LoVo (cell line): ENCODE measurements around the gene RHBDL1.

ENCODE experiments used
- DNase-seq: peaks from one replicate; pipeline ENCODE4 v3.0.0-alpha.2; 2016; ENCODE audit warnings: low spot score

Gene RHBDL1

DNA sequence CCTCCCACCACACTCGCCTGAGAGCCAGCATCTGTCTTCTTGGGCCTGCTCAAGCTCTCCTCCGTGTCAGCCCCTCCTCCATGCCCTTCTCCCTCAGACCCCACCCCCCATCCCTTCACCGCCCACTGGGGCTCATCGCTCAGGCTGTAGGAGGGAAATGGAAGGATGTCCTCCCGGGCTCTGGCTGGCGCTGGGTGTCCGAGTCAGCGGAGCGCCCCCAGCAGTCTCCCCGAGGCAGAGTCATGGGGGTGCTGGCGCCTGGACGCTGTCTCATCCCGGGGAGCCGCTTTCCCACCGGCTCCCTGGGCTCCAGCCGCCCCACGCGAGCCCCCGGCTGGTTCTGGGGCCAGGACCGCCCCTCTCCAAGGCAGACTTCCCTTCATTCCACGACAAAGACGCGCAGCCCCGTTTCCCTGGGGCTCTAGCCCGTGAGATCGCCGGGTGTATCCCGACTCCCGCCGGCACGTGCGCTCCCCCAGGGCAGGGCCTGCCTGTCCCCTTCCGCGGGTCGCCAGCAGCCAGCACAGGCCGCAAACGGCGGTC is 45.0 kb downstream of the RHBDL1 start:
- DNase-seq = peak; percentile 41

DNA sequence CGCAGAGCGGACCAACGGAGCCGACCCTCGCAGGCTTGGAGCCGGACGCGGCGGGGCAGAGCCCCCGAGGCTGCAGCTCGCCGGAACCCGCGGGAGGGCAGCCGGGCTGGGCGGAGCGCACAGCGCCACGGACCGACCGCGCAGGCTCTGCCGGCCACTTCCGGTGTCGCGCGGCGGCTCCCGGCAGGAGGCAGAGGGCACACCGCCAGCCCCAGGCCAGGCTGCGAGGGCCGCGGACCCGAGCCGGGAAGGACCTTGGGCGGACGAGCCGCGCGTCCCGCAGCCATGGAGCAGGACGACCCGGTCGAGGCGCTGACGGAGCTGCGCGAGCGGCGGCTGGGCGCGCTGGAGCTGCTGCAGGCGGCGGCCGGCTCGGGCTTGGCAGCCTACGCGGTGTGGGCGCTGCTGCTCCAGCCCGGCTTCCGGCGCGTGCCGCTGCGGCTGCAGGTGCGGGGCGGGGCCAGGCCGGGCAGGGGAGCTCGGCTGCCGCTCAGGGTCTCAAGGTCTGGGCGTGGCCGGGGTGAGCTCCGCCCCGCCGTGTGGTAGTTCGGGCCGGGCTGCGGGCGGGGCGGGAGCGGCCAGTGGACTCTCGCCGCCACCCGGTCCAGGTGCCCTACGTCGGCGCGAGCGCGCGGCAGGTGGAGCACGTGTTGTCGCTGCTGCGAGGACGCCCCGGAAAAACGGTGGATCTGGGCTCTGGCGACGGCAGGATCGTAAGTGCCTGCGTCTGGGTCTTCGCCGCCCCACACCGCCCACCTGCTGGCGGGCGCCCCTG is 45.7 kb downstream of the RHBDL1 start, which contains the start of gene ANTKMT:
TSS of gene ANTKMT (plus strand) at position 157 of the 775 bp plus-strand sequence. CDS start at position 286, 129 bp downstream.
- DNase-seq = peak; percentile 93

- no peak for DNase-seq
Observed at GRCh38 chr16:721765-722540, 46.5 kb downstream of the RHBDL1 start.

GRCh38 chr16:722835-723633 is 47.6 kb downstream of the RHBDL1 start:
- DNase-seq = no peak

DNA sequence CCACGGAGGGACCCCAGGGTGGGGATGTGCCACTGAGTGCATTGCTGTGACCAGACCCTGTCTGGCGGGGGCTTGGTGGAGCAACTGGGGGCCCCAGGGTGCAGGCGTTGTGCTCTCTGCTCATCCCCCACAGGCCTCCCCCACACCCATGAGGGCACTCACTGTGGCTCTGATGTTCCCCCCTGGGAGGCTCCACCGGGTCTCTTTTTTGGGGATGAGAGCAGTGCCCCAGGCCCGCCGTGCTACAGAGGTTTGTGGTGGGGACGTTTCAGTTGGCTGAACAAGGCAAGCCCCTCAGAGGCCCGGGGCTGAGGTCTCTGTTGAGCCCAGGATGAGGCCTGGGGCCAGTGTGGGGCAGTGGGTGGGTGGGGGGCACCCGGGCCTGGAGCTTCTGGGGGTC is 48.2 kb downstream of the RHBDL1 start:
- DNase-seq = no peak

GRCh38 chr16:724188-725040 is 48.9 kb downstream of the RHBDL1 start:
- no peak for DNase-seq

- no peak for DNase-seq
Observed at GRCh38 chr16:725041-725376, 49.5 kb downstream of the RHBDL1 start.

GRCh38 chr16:725463-726187 is 50.2 kb downstream of the RHBDL1 start:
- no peak for DNase-seq

DNA sequence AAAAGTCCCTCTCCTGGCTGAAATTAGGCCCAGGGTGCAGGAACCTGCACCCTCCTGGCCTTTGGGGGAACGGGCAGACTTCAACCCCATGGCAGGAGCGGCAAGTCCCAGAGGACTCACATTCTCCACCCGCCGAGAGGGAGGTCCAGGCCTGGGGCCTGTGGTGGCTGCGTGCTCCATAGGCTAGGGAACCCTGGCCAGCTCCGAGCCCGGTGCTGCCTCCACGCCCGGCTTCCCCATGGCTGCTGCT is 50.6 kb downstream of the RHBDL1 start:
- no peak for DNase-seq

DNA sequence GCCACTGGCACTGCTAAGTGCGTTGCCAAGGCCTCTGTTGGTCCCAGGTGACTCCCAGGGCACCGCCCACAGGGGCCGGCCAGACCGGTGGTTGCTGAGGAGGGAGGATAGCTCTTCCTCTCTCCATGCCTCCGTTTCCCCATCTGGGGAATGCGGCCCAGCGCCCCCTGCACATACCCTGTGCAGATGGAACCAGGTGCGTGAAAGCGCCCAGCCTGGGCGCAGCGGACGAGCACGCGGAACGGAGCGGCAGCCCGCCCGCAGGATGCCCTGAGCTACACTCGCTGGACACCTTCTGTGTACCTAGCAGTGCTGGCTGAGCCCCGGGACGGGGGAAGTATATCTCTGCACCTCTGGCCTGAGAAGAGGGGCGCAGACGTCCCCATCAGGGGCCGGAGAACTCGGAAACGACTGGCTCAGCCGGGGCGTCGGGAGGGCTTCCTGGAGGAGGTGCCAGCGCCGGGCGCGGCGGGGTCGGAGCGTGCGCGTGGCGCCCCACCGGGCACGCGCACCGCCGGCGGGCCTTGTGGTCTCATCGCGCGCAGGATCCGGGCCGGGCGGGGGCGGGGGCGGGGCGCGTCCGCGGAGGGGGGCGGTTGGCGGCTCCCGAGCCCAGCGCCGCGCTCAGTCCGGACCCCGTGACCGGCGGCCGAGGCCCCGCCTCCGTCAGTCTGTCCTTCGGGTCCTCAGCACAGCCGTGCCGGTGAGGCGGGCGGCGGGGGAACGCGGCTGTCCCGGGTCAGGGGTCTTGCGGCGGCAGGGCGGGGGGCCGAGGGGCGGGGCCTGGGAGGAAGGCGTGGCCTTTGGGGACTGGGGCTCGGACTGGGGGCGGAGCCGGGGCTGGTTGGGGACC is 51.2 kb downstream of the RHBDL1 start, which contains the start of the genes CCDC78 and HAGHL:
TSS of gene CCDC78 (minus strand) at position 6 of the 853 bp plus-strand sequence. CDS start 76 bp downstream, outside the sequence.
TSS of gene HAGHL (plus strand) at position 669 of the 853 bp plus-strand sequence. CDS start 404 bp downstream, outside the sequence.
- peak; percentile 52 for DNase-seq

DNA sequence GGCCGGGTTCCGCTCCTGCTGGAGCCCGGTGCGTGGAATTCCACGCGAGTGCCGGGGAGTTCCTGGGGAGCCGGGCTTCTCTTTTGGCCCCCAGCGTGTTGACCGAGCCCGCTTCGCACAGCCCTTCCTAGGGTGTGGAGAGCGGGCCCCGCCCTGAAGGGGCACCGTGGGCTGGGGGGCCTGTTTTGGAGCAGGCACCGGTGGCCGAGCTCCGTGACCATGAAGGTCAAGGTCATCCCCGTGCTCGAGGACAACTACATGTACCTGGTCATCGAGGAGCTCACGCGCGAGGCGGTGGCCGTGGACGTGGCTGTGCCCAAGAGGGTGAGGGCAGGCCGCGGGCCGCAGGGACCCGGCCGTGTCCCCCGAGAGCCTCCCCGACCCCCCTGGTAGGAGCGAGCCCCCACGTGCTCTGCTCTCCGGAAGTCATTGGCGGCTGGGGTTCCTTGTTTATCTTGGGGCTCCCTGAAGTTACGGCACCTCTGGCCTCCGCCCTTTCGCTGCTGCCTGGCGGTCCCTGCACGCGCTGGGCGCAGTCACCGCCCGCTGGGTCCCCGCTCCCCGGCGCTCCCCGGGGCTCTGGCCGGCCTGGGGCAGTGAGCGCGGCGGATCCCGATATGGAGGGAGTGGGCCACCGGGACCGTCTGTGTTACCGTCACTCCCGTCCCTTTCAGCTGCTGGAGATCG is 52.0 kb downstream of the RHBDL1 start:
- no peak for DNase-seq
